Endothelial cell of hepatic sinusoid (primary cell): Measurements from ENCODE around the gene BBS9.

Experiments used
- in situ Hi-C: cut with HindIII; loops from 2 replicates; pipeline ENCODE4 v1.10.0; 2017; ENCODE audit warnings: low sequenced_read_pairs

Gene BBS9

GRCh38 chr7:33114976-33115375, 14.4 kb upstream of the BBS9 start:
- in situ Hi-C loops: loop anchor here (25.0 kb wide), 1 partner anchor 303 kb away; no protein-coding TSS in a partner anchor

GRCh38 chr7:33118383-33118782, 11.0 kb upstream of the BBS9 start:
- in situ Hi-C loops: loop anchor here (25.0 kb wide), 1 partner anchor 306 kb away; no protein-coding TSS in a partner anchor

- in situ Hi-C loops: no loop called here
These were observed 2.3 kb upstream of the BBS9 start for GRCh38 chr7:33127085-33127484.

- in situ Hi-C loops: no loop called here
These were observed 754 bp upstream of the BBS9 start for GRCh38 chr7:33128631-33128989.

- in situ Hi-C loops: no loop called here
These were observed 416 bp downstream of the BBS9 start for GRCh38 chr7:33129806-33130153.

GRCh38 chr7:33130184-33130583, 820 bp downstream of the BBS9 start:
- in situ Hi-C loops: no loop called here

GRCh38 chr7:33137103-33137502, 7.7 kb downstream of the BBS9 start:
- in situ Hi-C loops: no loop called here

- in situ Hi-C loops: no loop called here
These were observed 13.2 kb downstream of the BBS9 start for GRCh38 chr7:33142585-33142984.

GRCh38 chr7:33143996-33144718, 14.8 kb downstream of the BBS9 start:
- in situ Hi-C loops: no loop called here

GRCh38 chr7:33145156-33145555, 15.8 kb downstream of the BBS9 start:
- in situ Hi-C loops: no loop called here

GRCh38 chr7:33152087-33152486, 22.7 kb downstream of the BBS9 start:
- in situ Hi-C loops: no loop called here

- in situ Hi-C loops: no loop called here
These were observed 26.4 kb downstream of the BBS9 start for GRCh38 chr7:33155811-33156210.

GRCh38 chr7:33156441-33156840, 27.1 kb downstream of the BBS9 start:
- in situ Hi-C loops: no loop called here

GRCh38 chr7:33157311-33157710, 27.9 kb downstream of the BBS9 start:
- in situ Hi-C loops: no loop called here

GRCh38 chr7:33157781-33158180, 28.4 kb downstream of the BBS9 start:
- in situ Hi-C loops: no loop called here

GRCh38 chr7:33177876-33178275, 48.5 kb downstream of the BBS9 start:
- in situ Hi-C loops: no loop called here

GRCh38 chr7:33179519-33179918, 50.2 kb downstream of the BBS9 start:
- in situ Hi-C loops: no loop called here

GRCh38 chr7:33183504-33183903, 54.1 kb downstream of the BBS9 start:
- in situ Hi-C loops: no loop called here

- in situ Hi-C loops: no loop called here
These were observed 55.5 kb downstream of the BBS9 start for GRCh38 chr7:33184828-33185227.

GRCh38 chr7:33185786-33186185, 56.4 kb downstream of the BBS9 start:
- in situ Hi-C loops: no loop called here

GRCh38 chr7:33186192-33186591, 56.8 kb downstream of the BBS9 start:
- in situ Hi-C loops: no loop called here

GRCh38 chr7:33190688-33191304, 61.4 kb downstream of the BBS9 start:
- in situ Hi-C loops: no loop called here

- in situ Hi-C loops: no loop called here
These were observed 62.0 kb downstream of the BBS9 start for GRCh38 chr7:33191340-33191739.
